GM19193 (cell line): ENCODE results near the gene PAX7.

Source experiments
- POLR2A ChIP-seq: IDR thresholded peaks from 4 replicates; pipeline ENCODE4 v1.6.1; 2011; ENCODE audit not compliant: insufficient read depth, insufficient read length; ENCODE audit errors: extremely low read depth

PAX7 gene

GRCh38 chr1:18644973-18645746 is 14.5 kb downstream of the PAX7 start:
- TF ChIP-seq POLR2A = no peak

- no peak for TF ChIP-seq POLR2A
These were observed 15.1 kb downstream of the PAX7 start for GRCh38 chr1:18645747-18646090.

GRCh38 chr1:18646091-18646785 is 15.6 kb downstream of the PAX7 start:
- no peak for TF ChIP-seq POLR2A

- TF ChIP-seq POLR2A = no peak
These were observed 16.3 kb downstream of the PAX7 start for GRCh38 chr1:18646786-18647410.

- no peak for TF ChIP-seq POLR2A
These were observed 17.1 kb downstream of the PAX7 start for GRCh38 chr1:18647681-18648214.

GRCh38 chr1:18649693-18650370 is 19.2 kb downstream of the PAX7 start:
- no peak for TF ChIP-seq POLR2A

GRCh38 chr1:18651713-18652112 is 21.1 kb downstream of the PAX7 start:
- no peak for TF ChIP-seq POLR2A

GRCh38 chr1:18652791-18653190 is 22.1 kb downstream of the PAX7 start:
- no peak for TF ChIP-seq POLR2A

- no peak for TF ChIP-seq POLR2A
These were observed 22.7 kb downstream of the PAX7 start for GRCh38 chr1:18653367-18653766.

- no peak for TF ChIP-seq POLR2A
These were observed 23.3 kb downstream of the PAX7 start for GRCh38 chr1:18653916-18654315.

- TF ChIP-seq POLR2A = no peak
These were observed 24.0 kb downstream of the PAX7 start for GRCh38 chr1:18654599-18654998.

- no peak for TF ChIP-seq POLR2A
These were observed 27.0 kb downstream of the PAX7 start for GRCh38 chr1:18657506-18658201.

GRCh38 chr1:18658831-18659230 is 28.2 kb downstream of the PAX7 start:
- no peak for TF ChIP-seq POLR2A
